Measurements from ENCODE around the gene KIAA1755. TPM values are rescaled to one million over a fixed set of nuclear protein-coding genes. Genes with fewer than 3 reads are reported as not detected.

Gene KIAA1755
- total RNA-seq, 1 experiment from 2014 or later, result 0.20 TPM

- in situ Hi-C loops (cut with HindIII; ENCODE audit: low pct_unique_long_range_greater_than_20kb, low sequenced_read_pairs), result no loop called here
Observed at GRCh38 chr20:38227420-38228360, 32.8 kb downstream of the KIAA1755 start.

DNA sequence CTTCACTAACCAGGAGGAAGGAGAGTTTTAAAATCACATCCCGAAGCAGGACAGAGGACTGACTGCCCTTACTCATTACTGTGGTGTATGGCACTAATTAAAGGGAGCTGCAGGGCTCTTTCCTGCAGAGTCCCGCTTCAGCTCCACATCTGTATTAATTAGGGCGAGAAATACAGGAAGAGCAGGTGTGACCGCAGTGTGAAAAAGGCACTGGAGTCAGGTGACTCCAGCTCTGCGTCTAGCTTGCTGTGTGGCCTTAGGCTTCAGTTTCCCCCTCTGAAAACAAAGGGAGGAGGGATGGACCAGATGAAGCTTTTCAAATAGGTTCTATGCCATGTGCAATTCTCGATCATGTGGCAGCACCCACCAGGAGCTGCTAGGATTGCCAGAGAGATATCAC is 34.0 kb downstream of the KIAA1755 start:
- DNase-seq (ENCODE audit: low read depth), result no peak
- in situ Hi-C loops (cut with HindIII; ENCODE audit: low pct_unique_long_range_greater_than_20kb, low sequenced_read_pairs), result no loop called here

More at GRCh38 chr20:38227420-38228360, 32.8 kb downstream of the KIAA1755 start:
- no peak for DNase-seq (ENCODE audit: low read depth)

DNA sequence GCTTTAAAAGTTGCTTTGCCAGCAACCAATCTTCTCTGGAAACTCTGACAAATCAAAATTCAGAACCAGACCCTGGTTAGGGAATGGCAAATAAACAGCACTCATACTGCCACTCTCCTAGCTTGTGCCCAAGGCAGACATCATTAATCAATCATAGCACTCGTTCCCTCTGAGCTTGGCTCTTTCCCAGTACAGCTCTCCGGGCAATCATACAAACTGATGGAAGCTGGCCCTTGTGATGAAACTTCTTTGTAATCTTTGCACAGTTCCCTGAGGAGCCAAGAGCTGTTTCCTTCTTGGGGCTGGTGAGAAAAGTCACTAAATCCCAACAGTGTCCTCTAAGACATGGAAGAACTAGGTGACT is 34.7 kb downstream of the KIAA1755 start:
- no peak for DNase-seq (ENCODE audit: low read depth)
- in situ Hi-C loops (cut with HindIII; ENCODE audit: low pct_unique_long_range_greater_than_20kb, low sequenced_read_pairs), result no loop called here

DNA sequence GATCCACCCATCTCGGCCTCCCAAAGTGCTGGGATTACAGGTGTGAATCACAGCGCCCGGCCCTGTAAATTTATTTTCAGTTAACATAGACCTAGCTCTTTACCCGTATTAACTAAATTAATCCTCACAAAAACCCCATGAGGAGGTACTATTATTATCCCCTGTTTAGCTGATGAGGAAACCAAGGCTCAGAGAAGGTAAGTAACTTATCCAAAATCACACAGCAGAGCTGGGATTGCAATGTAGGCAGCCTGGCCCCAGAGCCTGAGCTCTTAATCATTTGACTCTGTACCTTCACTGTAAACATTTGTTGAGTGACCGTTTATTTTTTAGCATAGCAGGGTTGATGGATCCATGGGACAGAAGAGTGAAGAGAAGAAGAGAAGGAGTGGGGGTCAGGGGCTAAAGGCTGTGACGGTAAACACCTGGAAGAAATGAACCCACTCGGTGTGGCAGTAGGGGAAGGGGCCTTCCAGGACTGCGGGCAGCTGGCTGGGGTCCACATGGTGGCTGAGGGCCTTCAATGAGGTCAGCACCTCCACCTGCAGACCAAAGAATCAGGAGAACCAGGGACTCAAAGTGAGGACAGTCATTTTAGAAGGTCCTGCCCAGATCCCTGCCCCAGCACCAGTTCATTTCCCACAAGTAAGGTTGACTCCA is 35.2 kb downstream of the KIAA1755 start:
- DNase-seq (ENCODE audit: low read depth), result no peak
- in situ Hi-C loops (cut with HindIII; ENCODE audit: low pct_unique_long_range_greater_than_20kb, low sequenced_read_pairs), result no loop called here

DNA sequence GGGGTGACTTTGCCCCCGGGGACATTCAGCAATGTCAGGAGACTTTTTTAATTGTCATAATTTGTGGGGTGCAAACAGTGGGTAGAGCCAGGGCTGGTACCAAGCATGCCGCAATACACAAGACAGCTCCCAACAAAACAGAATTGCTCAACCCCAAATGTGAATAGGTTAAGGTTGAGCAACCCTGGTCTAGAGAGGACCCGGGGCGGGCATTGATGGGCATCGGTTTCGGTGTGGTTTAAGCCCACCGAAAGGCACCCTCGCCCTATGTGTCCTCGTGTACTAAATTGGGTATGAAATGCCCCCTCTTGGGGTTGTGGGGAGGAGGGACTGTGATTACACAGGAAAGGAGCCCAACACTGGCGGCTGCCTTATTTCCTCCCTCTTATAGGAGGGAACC is 36.0 kb downstream of the KIAA1755 start:
- in situ Hi-C loops (cut with HindIII; ENCODE audit: low pct_unique_long_range_greater_than_20kb, low sequenced_read_pairs), result no loop called here
- DNase-seq (ENCODE audit: low read depth), result no peak

GRCh38 chr20:38223743-38224100 is 36.8 kb downstream of the KIAA1755 start:
- DNase-seq (ENCODE audit: low read depth), result no peak
- in situ Hi-C loops (cut with HindIII; ENCODE audit: low pct_unique_long_range_greater_than_20kb, low sequenced_read_pairs), result no loop called here

DNA sequence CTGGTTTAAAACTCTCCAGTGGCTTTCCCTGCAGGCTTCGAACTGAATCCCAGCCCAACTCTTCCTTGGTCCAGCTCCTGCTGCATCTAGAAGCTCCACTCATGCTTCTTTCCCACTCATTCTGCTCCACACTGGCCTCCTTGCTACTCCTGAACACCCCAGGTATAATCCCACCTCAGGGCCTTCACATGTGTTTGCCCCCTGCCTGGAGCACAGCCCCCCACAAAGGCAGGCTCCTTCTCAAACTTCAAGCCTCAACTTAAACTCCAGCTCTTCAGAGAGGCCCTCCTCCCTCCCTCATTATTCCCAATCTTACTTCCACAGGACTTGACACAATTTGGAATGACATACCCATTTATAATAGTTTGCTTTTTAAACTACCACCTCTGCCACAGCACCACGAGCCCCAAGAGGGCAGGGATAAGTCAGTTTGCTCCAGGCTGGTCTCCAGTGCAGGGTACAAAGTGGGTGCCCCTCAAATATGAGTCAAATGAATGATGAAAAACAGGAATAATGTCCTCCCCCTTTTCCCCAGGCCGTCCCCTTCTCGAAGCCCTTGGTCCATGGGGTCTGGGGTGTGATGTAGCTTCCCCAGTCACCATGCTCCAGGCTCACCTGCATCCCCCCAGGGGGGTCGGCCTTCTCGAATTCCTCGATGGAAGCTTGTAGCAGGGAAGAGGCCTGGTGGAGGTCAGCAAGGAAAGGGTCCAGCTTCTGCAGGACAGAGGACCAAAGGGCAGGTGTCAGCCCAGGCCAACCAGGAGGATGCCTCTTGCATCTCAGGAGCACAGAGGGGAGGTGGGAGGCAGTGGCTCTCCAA is 37.4 kb downstream of the KIAA1755 start:
- in situ Hi-C loops (cut with HindIII; ENCODE audit: low pct_unique_long_range_greater_than_20kb, low sequenced_read_pairs), result no loop called here
- no peak for DNase-seq (ENCODE audit: low read depth)

DNA sequence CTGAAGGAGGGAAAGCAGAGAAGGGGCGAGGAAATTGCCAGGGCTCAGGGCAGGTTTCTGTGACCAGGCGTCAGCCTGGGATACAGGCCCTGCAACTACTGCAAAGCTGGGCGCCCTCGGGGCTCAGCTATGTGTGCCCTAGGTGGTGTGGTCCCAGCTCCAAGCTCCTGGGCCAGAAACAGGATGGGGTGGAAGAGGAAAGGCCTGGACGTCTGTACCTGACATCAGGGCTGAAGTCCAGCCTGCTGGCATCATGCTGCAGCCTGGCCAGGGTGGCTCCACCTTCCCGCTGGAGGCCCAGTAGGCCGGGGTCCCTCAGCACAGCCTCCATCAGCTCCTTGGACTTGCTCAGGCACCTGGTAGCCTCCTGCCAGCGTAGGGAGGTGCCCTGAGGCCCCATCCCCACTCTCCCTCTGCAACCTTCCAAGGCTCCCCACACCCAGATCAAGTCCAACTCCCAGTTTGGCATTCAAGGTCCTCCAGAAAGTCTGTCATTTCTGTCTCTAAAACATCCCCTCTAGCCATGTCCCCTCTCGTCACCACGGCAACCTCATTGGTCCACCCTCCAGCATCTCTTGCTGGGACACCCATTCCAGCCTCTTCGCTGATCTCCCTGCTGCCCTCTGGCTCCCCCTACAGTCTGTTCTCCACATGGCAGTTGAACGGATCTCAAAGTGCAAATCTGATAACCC is 38.2 kb downstream of the KIAA1755 start:
- in situ Hi-C loops (cut with HindIII; ENCODE audit: low pct_unique_long_range_greater_than_20kb, low sequenced_read_pairs), result no loop called here
- DNase-seq (ENCODE audit: low read depth), result peak; percentile 46

DNA sequence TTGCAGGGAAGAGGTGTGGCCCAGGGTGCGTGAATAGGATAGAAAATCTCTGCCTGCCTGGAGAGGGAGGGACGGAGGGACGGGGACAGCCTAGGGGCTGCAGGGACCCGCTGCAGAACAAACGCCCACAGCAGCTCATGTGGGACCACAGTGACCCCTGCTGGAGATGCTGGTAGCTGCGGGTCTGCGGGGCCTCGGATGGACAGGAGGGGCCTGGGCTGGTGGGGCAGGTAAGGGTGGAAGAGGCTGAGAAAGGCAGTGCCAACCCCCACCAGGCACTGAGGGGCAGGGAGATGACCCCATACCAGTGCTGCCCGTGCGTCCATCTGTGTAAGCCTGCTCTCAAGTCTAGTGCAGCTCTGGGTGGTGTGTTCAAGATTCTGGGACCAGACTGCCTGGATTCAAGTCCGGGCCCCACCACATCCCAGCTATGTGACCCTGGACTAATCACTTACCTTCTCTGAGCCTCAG is 39.4 kb downstream of the KIAA1755 start:
- DNase-seq (ENCODE audit: low read depth), result peak; percentile 79

DNA sequence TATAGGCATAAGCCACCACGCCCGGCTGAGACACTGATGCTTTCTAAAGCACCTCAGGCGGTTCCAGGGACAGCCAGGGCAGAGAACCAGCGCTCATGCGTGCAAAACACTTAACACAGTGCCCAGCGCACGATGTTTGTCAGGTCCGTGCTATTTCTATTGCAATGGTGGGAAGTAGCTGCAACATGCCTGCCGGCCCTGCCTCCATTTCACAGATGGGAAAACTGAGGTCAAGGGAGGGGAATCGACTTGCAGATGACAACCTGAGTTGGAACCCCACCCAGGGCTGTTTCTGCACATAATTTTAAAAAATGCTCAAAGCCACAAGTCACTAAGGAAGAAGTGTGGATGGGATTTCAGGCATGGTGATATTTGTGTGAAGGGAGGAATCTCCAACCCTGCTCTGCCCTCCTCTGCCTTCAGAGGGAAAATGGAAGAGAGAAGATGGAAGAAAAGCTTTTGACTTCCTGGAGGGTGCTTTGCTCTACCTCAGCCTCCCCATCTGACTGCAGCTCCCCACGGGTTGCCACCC is 39.9 kb downstream of the KIAA1755 start:
- no peak for DNase-seq (ENCODE audit: low read depth)
- in situ Hi-C loops (cut with HindIII; ENCODE audit: low pct_unique_long_range_greater_than_20kb, low sequenced_read_pairs), result no loop called here

More for the DNA sequence above, 39.4 kb downstream of the KIAA1755 start:
- in situ Hi-C loops (cut with HindIII; ENCODE audit: low pct_unique_long_range_greater_than_20kb, low sequenced_read_pairs), result no loop called here

DNA sequence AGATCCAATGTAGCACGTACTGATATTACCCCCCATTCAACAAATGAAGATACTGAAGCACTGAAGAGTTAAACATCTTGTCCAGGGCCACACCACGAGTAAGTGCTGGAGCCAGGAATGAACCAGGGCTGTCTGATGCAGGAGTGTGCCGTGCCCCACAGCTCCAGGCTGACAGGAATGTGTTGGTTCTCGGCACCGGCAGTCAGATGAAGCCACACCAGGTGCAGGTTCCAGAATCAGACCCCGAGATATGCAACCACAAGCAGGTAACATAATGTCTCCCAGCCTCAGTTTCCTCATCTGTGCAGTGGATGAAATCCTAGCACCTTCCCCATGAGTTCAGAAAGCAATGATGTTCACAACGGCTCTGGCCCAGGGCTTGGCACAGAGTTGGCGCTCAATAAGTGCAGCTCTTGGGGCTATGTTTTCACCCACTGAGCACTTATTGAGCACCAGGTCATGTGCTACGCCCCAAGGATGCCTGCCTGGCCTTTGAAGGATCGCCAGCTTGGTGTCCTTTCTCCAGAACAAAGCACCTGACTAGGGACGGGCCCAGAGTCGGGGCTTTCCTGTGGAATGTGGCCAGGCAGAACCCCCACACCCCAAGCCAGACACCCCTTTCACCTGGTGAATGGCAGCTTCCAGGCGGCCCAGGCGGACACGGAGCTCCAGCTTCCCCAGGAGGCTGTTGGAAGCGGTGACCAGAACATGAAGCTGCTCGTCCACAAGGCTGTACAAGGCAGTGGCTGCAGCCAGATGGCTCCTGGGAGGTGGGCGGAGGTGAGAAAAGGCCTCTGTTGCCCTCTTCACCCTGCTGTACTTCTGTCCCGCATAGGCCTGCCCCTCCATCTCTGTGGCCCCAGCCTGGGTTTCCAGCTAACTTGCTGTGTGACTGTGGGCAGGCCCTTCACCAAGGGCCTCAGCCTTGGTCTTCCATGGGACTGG is 41.3 kb downstream of the KIAA1755 start:
- DNase-seq (ENCODE audit: low read depth), result no peak
- in situ Hi-C loops (cut with HindIII; ENCODE audit: low pct_unique_long_range_greater_than_20kb, low sequenced_read_pairs), result no loop called here

DNA sequence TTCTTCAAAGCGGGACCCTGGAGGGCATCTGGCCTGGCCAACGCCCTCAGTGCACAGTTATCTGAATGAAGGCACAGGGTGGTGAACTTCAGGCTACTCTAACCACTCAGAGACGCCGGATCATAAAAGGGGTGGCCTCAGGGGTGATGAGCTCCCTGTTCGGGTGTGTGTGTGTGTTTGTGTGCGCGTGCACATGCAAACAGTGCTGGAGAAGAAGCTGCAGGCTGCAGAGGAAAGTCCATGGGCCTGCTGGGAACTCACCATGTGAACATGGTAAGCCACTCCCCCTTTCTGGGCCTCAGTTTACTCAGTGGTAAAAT is 42.0 kb downstream of the KIAA1755 start:
- DNase-seq (ENCODE audit: low read depth), result no peak
- in situ Hi-C loops (cut with HindIII; ENCODE audit: low pct_unique_long_range_greater_than_20kb, low sequenced_read_pairs), result no loop called here

DNA sequence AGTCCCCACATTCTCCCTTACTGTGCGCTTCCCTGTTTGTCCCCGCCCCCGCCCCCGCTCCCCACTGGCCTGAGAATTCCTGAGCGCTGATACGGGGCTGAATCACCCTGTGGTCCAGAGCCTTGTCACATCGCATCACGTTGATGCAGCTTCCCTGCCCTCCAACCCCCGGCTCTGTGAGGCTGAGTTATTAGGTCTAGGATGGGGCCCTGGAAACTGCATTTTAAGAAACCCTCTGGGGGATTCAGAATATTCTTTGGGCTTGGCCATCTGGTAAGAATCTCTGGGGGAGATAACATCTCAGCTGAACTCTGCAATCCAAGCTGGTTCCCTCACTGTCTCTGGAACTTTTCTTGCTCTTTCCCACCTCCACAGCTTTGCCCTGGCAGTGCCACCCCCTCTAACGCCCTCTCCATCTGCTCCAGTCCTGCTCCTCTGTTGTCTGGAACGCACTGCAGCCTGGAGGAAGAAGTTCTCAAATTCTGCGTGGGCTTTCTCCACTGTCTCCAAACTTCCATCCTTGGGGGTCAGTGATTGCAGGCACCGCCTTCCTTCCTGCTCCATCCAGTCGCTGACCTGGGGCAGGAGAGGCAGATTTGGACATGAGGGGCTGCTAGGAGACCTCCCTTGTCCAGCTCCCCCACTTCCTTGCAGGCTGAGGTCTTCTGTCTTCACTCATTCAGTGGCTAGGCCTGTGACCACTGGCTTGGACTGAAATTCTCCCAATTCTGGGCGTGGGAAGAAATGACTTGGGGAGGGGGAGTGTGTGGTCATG is 42.6 kb downstream of the KIAA1755 start:
- in situ Hi-C loops (cut with HindIII; ENCODE audit: low pct_unique_long_range_greater_than_20kb, low sequenced_read_pairs), result no loop called here
- DNase-seq (ENCODE audit: low read depth), result peak; percentile 72

- in situ Hi-C loops (cut with HindIII; ENCODE audit: low pct_unique_long_range_greater_than_20kb, low sequenced_read_pairs), result no loop called here
Observed at GRCh38 chr20:38216746-38217595, 43.6 kb downstream of the KIAA1755 start.

GRCh38 chr20:38216201-38216600 is 44.3 kb downstream of the KIAA1755 start:
- in situ Hi-C loops (cut with HindIII; ENCODE audit: low pct_unique_long_range_greater_than_20kb, low sequenced_read_pairs), result no loop called here
- no peak for DNase-seq (ENCODE audit: low read depth)

More at GRCh38 chr20:38216746-38217595, 43.6 kb downstream of the KIAA1755 start:
- DNase-seq (ENCODE audit: low read depth), result no peak
